ENCODE measurements around the gene CLPSL1. TPM values are rescaled to one million over a fixed set of nuclear protein-coding genes. Genes with fewer than 3 reads are reported as not detected.

CLPSL1 gene
- total and polyA plus RNA-seq, 2 of the 8 experiments (the other 6 are each of a cell fraction or from before 2014, with no cell fraction given), result not detected

DNA sequence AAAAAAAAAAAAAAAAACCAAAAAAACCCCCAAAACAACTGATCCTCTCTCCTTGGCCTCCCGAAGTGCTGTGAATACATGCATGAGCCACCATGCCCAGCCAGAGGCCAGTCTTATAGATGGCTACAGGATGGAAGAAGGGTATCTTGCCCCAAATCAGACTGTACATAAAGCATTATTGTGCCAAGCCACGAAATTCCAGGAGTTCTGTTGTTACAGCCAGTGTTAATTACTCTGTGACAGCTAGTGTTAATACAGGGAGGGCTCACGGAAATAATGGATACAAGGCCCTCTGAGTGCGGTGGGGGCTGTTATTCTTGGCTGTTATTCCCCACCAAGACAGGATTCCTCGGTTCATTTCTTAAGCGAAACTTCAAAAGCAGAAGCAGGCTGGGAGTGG, 5.8 kb upstream of the CLPSL1 start:
- Histone ChIP-seq H3K9ac (replicated peaks in 1 of 4; ENCODE audit: extremely low read depth in 1 of 4, low read depth in 3 of 4, low read length in 3 of 4) (no peak overlapping the region), H3K23ac (ENCODE audit: insufficient read length) (no peak overlapping the region), H3K4me2 (ENCODE audit: insufficient read depth in 1 of 2, low read depth in 2 of 2, low read length in 2 of 2) (no peak overlapping the region), H3K56ac (replicated peaks; ENCODE audit: insufficient read length, low read depth, low read length) (no peak overlapping the region), H3K4me1 (replicated peaks in 1 of 4; ENCODE audit: control insufficient read depth in 3 of 4, insufficient read depth in 4 of 4, low read length in 3 of 4) (peaks cover 0 to 14% (median under 1%) of the 10 kb centered on the region in 4 experiments; a peak in 2 of 7 replicates), H3K36me3 (ENCODE audit: control insufficient read depth in 2 of 4, insufficient read depth in 4 of 4, low read length in 3 of 4) (no peaks in the 10 kb centered on the region), H2BK15ac (ENCODE audit: low read length) (no peak overlapping the region), H3K27ac (ENCODE audit: low read depth, low read length) (no peak overlapping the region), H2BK5ac (ENCODE audit: low read depth, low read length) (no peak overlapping the region), H2AK5ac (ENCODE audit: low read depth, low read length) (no peak overlapping the region), H3K18ac (ENCODE audit: extremely low read depth, low read length) (no peak overlapping the region), H3K27me3 (replicated peaks in 1 of 4; ENCODE audit: control insufficient read depth in 3 of 4, extremely low read depth in 1 of 4, insufficient read depth in 3 of 4, low read length in 3 of 4) (peaks cover 0 to 8% (median 3%) of the 10 kb centered on the region in 4 experiments; a peak in 4 of 7 replicates), H3K4me3 (ENCODE audit: extremely low read depth in 1 of 4, insufficient read depth in 2 of 4, low read depth in 3 of 4, low read length in 4 of 4) (no peak overlapping the region), H3K14ac (ENCODE audit: insufficient read length) (no peak overlapping the region), H2BK120ac (replicated peaks; ENCODE audit: low read depth, low read length) (no peak overlapping the region), H3K4ac (replicated peaks; ENCODE audit: insufficient read length, low read depth, low read length) (no peak overlapping the region), H3K23me2 (ENCODE audit: low read depth, low read length) (peaks cover 5% of the 10 kb centered on the region), H4K20me1 (replicated peaks in 1 of 2; ENCODE audit: control insufficient read depth in 1 of 2, insufficient read depth in 2 of 2, low read length in 2 of 2) (no peaks in the 10 kb centered on the region), H3K79me1 (ENCODE audit: low read depth, low read length) (no peaks in the 10 kb centered on the region), H4K5ac (ENCODE audit: insufficient read length, low read depth, low read length) (no peak overlapping the region), H2BK20ac (ENCODE audit: low read length) (no peak overlapping the region), H3K79me2 (ENCODE audit: control insufficient read depth in 1 of 2, insufficient read depth in 2 of 2, low read length in 2 of 2) (no peaks in the 10 kb centered on the region), H2AFZ (ENCODE audit: low read length) (no peak overlapping the region), H3K9me3 (ENCODE audit: insufficient read depth in 2 of 2, low read depth in 1 of 2, low read length in 1 of 2) (no peaks in the 10 kb centered on the region), H2BK12ac (ENCODE audit: low read depth, low read length) (no peak overlapping the region), H4K8ac (ENCODE audit: extremely low read depth, insufficient read depth, low read length) (no peak overlapping the region), H4K91ac (replicated peaks; ENCODE audit: insufficient read length, low read length) (no peak overlapping the region)
- DNase-seq (ENCODE audit: low read depth in 1 of 2, low spot score in 2 of 2) (no peak), FAIRE-seq (no peak)
- ChIA-PET POLR2A (ENCODE audit: partially characterized antibody) (no interaction called here), CTCF (ENCODE audit: partially characterized antibody) (interaction anchor here (1.1 kb wide), 1 partner anchor 320 kb away, joined by 3 read pairs; no protein-coding TSS in a partner anchor)
- 86% methylated on average over 6 of the region's 6 CpGs; no CpG with 5 or more reads in 1 of the 2 experiments for WGBS, 2 experiments (ENCODE audit: extremely low coverage in 1 of 2, insufficient coverage in 1 of 2, insufficient read length in 1 of 2, insufficient replicate concordance in 2 of 2, low coverage in 1 of 2, low lambda C conversion rate in 2 of 2, missing lambda C conversion rate in 1 of 2)
- no peak for TF ChIP-seq TEAD4 (IDR thresholded peaks at IDR 0.05; ENCODE audit: low read depth, low read length)
- TF ChIP-seq CBX5 (IDR thresholded peaks at IDR 0.05; ENCODE audit: low read depth, low read length), result no peak
- no peak for TF ChIP-seq SP4 (IDR thresholded peaks at IDR 0.05; ENCODE audit: low read length)
- no peak for TF ChIP-seq SP2 (IDR thresholded peaks at IDR 0.05; ENCODE audit: low read length)
- TF ChIP-seq CHD1 (IDR thresholded peaks at IDR 0.05; ENCODE audit: low read depth, low read length), result no peak
- TF ChIP-seq CTBP2 (IDR thresholded peaks at IDR 0.05; ENCODE audit: borderline replicate concordance, insufficient read depth, insufficient read length, low read length), result no peak
- no peak for TF ChIP-seq SRF (IDR thresholded peaks at IDR 0.05; ENCODE audit: low read depth, low read length)
